Fibroblast of lung (primary cell): Measurements from ENCODE around the gene FBXL13. TPM values are rescaled to one million over a fixed set of nuclear protein-coding genes. Genes with fewer than 3 reads are reported as not detected.
"Not testable (repeated sequence)": the region's sequence is repeated elsewhere in the genome, so short reads cannot be mapped to it uniquely, and the experiment has no call there.

Experiments used
- DNase-seq, 2 donors: peaks; one replicate each; pipeline versions ENCODE4 v3.0.0 to v3.0.0-alpha.2; 2010; ENCODE audit warnings: low read depth in 2 of 2
- H2AFZ ChIP-seq: 2 replicates; pipeline ENCODE4 v1.5.1; 2012; ENCODE audit warnings: low read length, control low read depth, inconsistent platforms
- H3K27ac ChIP-seq: 2 replicates; pipeline ENCODE4 v1.5.1; 2011; ENCODE audit warnings: low read length, control low read depth; ENCODE audit not compliant: insufficient read depth
- H3K27me3 ChIP-seq: 2 replicates; pipeline ENCODE4 v1.5.1; 2011; ENCODE audit warnings: mild to moderate bottlenecking, low read length; ENCODE audit not compliant: control insufficient read depth, insufficient read depth
- H3K36me3 ChIP-seq: 2 replicates; pipeline ENCODE4 v1.5.1; 2011; ENCODE audit warnings: low read length; ENCODE audit not compliant: control insufficient read depth, insufficient read depth
- H3K4me1 ChIP-seq: 2 replicates; pipeline ENCODE4 v1.5.1; 2011; ENCODE audit warnings: low read length; ENCODE audit not compliant: control insufficient read depth, insufficient read depth; ENCODE audit errors: extremely low read depth
- H3K4me2 ChIP-seq: 2 replicates; pipeline ENCODE4 v1.5.1; 2011; ENCODE audit warnings: low read length, control low read depth; ENCODE audit not compliant: insufficient read depth; ENCODE audit errors: extremely low read depth
- H3K4me3 ChIP-seq, 4 experiments: fragments of 200-600 bp in 1 of 4; sonication (generic) in 1 of 4; replicated peaks in 1 of 4; 2 replicates each; pipeline ENCODE4 v1.5.1; 2011 to 2016; ENCODE audit warnings: low read length in 4 of 4, low read depth in 3 of 4, mild to moderate bottlenecking in 3 of 4, control low read depth in 2 of 4, inconsistent platforms in 1 of 4, mixed read lengths in 1 of 4; ENCODE audit not compliant: insufficient read depth in 1 of 4; ENCODE audit errors: control extremely low read depth in 1 of 4
- H3K79me2 ChIP-seq: 2 replicates; pipeline ENCODE4 v1.5.1; 2012; ENCODE audit warnings: mild to moderate bottlenecking, low read length, inconsistent platforms; ENCODE audit not compliant: control insufficient read depth, insufficient read depth
- H3K9ac ChIP-seq: 2 replicates; pipeline ENCODE4 v1.5.1; 2011; ENCODE audit warnings: mild to moderate bottlenecking, low read length, control low read depth; ENCODE audit not compliant: insufficient read depth
- H3K9me3 ChIP-seq: 2 replicates; pipeline ENCODE4 v1.5.1; 2012; ENCODE audit warnings: low read depth, low read length; ENCODE audit not compliant: control insufficient read depth, insufficient read depth
- H4K20me1 ChIP-seq: 2 replicates; pipeline ENCODE4 v1.5.1; 2011; ENCODE audit warnings: low read length; ENCODE audit not compliant: control insufficient read depth, insufficient read depth; ENCODE audit errors: extremely low read depth
- CTCF ChIP-seq, 2 donors: IDR thresholded peaks in 1 of 2; conservative IDR thresholded peaks in 1 of 2; 1 replicate in 1 of 2; 2 replicates in 1 of 2; pipeline ENCODE4 v1.5.1; 2011 to 2012; ENCODE audit warnings: low read length in 2 of 2, control low read depth in 1 of 2, inconsistent platforms in 1 of 2, low read depth in 1 of 2, mild to moderate bottlenecking in 1 of 2
- EZH2 ChIP-seq: IDR thresholded peaks from 2 replicates; pipeline ENCODE4 v1.5.1; 2012; ENCODE audit warnings: low read length, control low read depth, mild to moderate bottlenecking; ENCODE audit errors: missing control alignments
- polyA plus RNA-seq, 2 donors: library from polyadenylated mRNA; depleted of rRNA in 1 of 2; stranded (reverse) in 1 of 2; unstranded in 1 of 2; fragments of >200 nt; gene quantifications; 2 replicates each; pipeline ENCODE4 v1.2.1, GENCODE V29; 2011 to 2012; ENCODE audit warnings: missing spikeins in 1 of 2
- total RNA-seq: library from RNA; depleted of rRNA; stranded (reverse); fragments of >200 nt; gene quantifications from 2 replicates; pipeline ENCODE4 v1.2.1, GENCODE V29; 2014

FBXL13 gene
- total and polyA plus RNA-seq, 2 donors (not counting 1 experiment from before 2014, with no cell fraction given): 0.41 to 0.66 TPM

GRCh38 chr7:103082497-103082896, 7.9 kb upstream of the FBXL13 start:
- H3K79me2 ChIP-seq: peaks cover 6% of the 10 kb centered on the region
- H3K4me1 ChIP-seq: no peaks in the 10 kb centered on the region
- no peak overlapping the region for H3K9ac ChIP-seq

GRCh38 chr7:103080923-103081322, 6.3 kb upstream of the FBXL13 start:
- Histone ChIP-seq H3K4me1 (no peaks in the 10 kb centered on the region), H4K20me1 (no peaks in the 10 kb centered on the region), H3K79me2 (peaks cover 18% of the 10 kb centered on the region), H3K36me3 (no peaks in the 10 kb centered on the region), H3K4me3 (no peak overlapping the region), H3K27ac (no peak overlapping the region), H2AFZ (no peak overlapping the region), H3K9ac (no peak overlapping the region), H3K9me3 (no peaks in the 10 kb centered on the region), H3K27me3 (no peaks in the 10 kb centered on the region), H3K4me2 (no peak overlapping the region)
- TF ChIP-seq CTCF (conservative IDR thresholded peaks at IDR 0.05 in 1 of 2, IDR thresholded peaks at IDR 0.05 in 1 of 2; ENCODE audit: low read depth in 1 of 2, low read length in 2 of 2) (no peak), EZH2 (no peak)
- DNase-seq: no peak

More at GRCh38 chr7:103082497-103082896, 7.9 kb upstream of the FBXL13 start:
- no peak for DNase-seq
- peaks cover 3% of the 10 kb centered on the region for H3K36me3 ChIP-seq
- no peaks in the 10 kb centered on the region for H4K20me1 ChIP-seq
- no peak overlapping the region for H3K27ac ChIP-seq
- no peak overlapping the region for H3K4me2 ChIP-seq
- H3K27me3 ChIP-seq: no peaks in the 10 kb centered on the region
- H3K9me3 ChIP-seq: no peaks in the 10 kb centered on the region
- H3K4me3 ChIP-seq: no peak overlapping the region
- TF ChIP-seq EZH2: no peak
- TF ChIP-seq CTCF (conservative IDR thresholded peaks at IDR 0.05 in 1 of 2, IDR thresholded peaks at IDR 0.05 in 1 of 2; ENCODE audit: low read depth in 1 of 2, low read length in 2 of 2): no peak
- H2AFZ ChIP-seq: no peak overlapping the region

GRCh38 chr7:103079836-103080235, 5.2 kb upstream of the FBXL13 start:
- Histone ChIP-seq H2AFZ (no peak overlapping the region), H3K27me3 (no peaks in the 10 kb centered on the region), H3K4me2 (no peak overlapping the region), H3K9ac (no peak overlapping the region), H3K4me1 (no peaks in the 10 kb centered on the region), H3K36me3 (no peaks in the 10 kb centered on the region), H3K27ac (no peak overlapping the region), H4K20me1 (no peaks in the 10 kb centered on the region), H3K4me3 (no peak overlapping the region), H3K9me3 (no peaks in the 10 kb centered on the region), H3K79me2 (peaks cover 22% of the 10 kb centered on the region)
- TF ChIP-seq CTCF (conservative IDR thresholded peaks at IDR 0.05 in 1 of 2, IDR thresholded peaks at IDR 0.05 in 1 of 2; ENCODE audit: low read depth in 1 of 2, low read length in 2 of 2) (no peak), EZH2 (no peak)
- peak in 1 of 2 donors; percentile 56 for DNase-seq

GRCh38 chr7:103078226-103078625, 3.6 kb upstream of the FBXL13 start:
- H3K79me2 ChIP-seq: peaks cover 22% of the 10 kb centered on the region
- not testable (repeated sequence) for H3K27ac ChIP-seq, H4K20me1 ChIP-seq, H2AFZ ChIP-seq, H3K9ac ChIP-seq, H3K27me3 ChIP-seq, H3K4me2 ChIP-seq, H3K9me3 ChIP-seq, H3K4me1 ChIP-seq, DNase-seq, H3K36me3 ChIP-seq, H3K4me3 ChIP-seq
